K562 (cell line): ENCODE data around the gene SOX6. TPM values are rescaled to one million over a fixed set of nuclear protein-coding genes. Genes with fewer than 3 reads are reported as not detected.
A peak's percentile ranks its signal among the peaks of the same experiment; 100 is the strongest.

Source experiments
- AFF1 ChIP-seq, 2 experiments: fragments of 450-650 bp; IDR thresholded peaks; 2 replicates each; pipeline ENCODE4 v1.6.1; 2018; ENCODE audit warnings: mild to moderate bottlenecking in 2 of 2, low read depth in 1 of 2; ENCODE audit not compliant: partially characterized antibody in 2 of 2
- ATF3 ChIP-seq, 2 experiments: fragments of 450-650 bp in 1 of 2; sonication (generic) in 1 of 2; formaldehyde crosslinking in 1 of 2; IDR thresholded peaks in 1 of 2; conservative IDR thresholded peaks in 1 of 2; 2 replicates each; pipeline versions ENCODE4 v1.6.1 to v1.8.1; 2016 to 2023; ENCODE audit warnings: mild to moderate bottlenecking in 2 of 2, moderate library complexity in 2 of 2, inconsistent platforms in 1 of 2, missing genetic modification reagents in 1 of 2
- CEBPB ChIP-seq: fragments of 450-650 bp; IDR thresholded peaks from 2 replicates; pipeline ENCODE4 v1.6.1; 2016; ENCODE audit warnings: missing genetic modification characterization, missing compliant biosample characterization
- CTBP1 ChIP-seq: fragments of 450-650 bp; IDR thresholded peaks from 2 replicates; pipeline ENCODE4 v1.6.1; 2016; ENCODE audit warnings: borderline replicate concordance
- DPF2 ChIP-seq: fragments of 450-650 bp; IDR thresholded peaks from 2 replicates; pipeline ENCODE4 v1.6.1; 2016
- EP300 ChIP-seq: IDR thresholded peaks from 2 replicates; pipeline ENCODE4 v1.6.1; 2012; ENCODE audit warnings: low read length, improper control_type of control experiment
- FOXK2 ChIP-seq, 2 experiments: fragments of 450-650 bp; IDR thresholded peaks in 1 of 2; conservative IDR thresholded peaks in 1 of 2; 2 replicates each; pipeline ENCODE4 v1.6.1; 2016; ENCODE audit warnings: low read depth in 2 of 2, mild to moderate bottlenecking in 1 of 2
- HMGN3 ChIP-seq: IDR thresholded peaks from 2 replicates; pipeline ENCODE4 v1.6.1; 2011; ENCODE audit warnings: borderline replicate concordance, low read depth, mild to moderate bottlenecking, mixed read lengths, low read length; ENCODE audit not compliant: insufficient read length; ENCODE audit errors: extremely low read depth
- NFIX ChIP-seq: fragments of 250-450 bp; sonication (Bioruptor Pico); IDR thresholded peaks from 2 replicates; pipeline ENCODE4 v1.4.0; 2020; ENCODE audit warnings: low read depth, mild to moderate bottlenecking, moderate library complexity
- TFAP4 ChIP-seq: sonication (generic); formaldehyde crosslinking; IDR thresholded peaks from 2 replicates; pipeline ENCODE4 v1.8.0; 2022; ENCODE audit warnings: missing genetic modification reagents, mild to moderate bottlenecking, moderate library complexity, borderline replicate concordance
- ZNF212 ChIP-seq: fragments of 450-650 bp; formaldehyde crosslinking; IDR thresholded peaks from 2 replicates; pipeline ENCODE4 v1.4.0; 2020; ENCODE audit warnings: mild to moderate bottlenecking
- ZNF57 ChIP-seq: fragments of 450-650 bp; formaldehyde crosslinking; IDR thresholded peaks from 2 replicates; pipeline ENCODE4 v1.4.0; 2020; ENCODE audit warnings: mild to moderate bottlenecking, moderate library complexity
- ZNF778 ChIP-seq: fragments of 450-650 bp; formaldehyde crosslinking; IDR thresholded peaks from 2 replicates; pipeline ENCODE4 v1.4.0; 2020; ENCODE audit warnings: mild to moderate bottlenecking, moderate library complexity
- polyA plus RNA-seq, 8 experiments: library from polyadenylated mRNA; depleted of rRNA in 4 of 8; stranded (reverse) in 5 of 8; unstranded in 3 of 8; fragments of >200 nt; fragmentation: Nextera tagmentation in 2 of 8; fragmentation: Illumina TruSeq in 1 of 8; extraction: Ambion mirVana in 2 of 8; extraction: Trizol in 1 of 8; gene quantifications; 2 replicates each; pipeline versions ENCODE4 v1.2.1 to v1.2.3, GENCODE V29; 2011 to 2014; ENCODE audit warnings: inconsistent platforms in 1 of 8, missing spikeins in 1 of 8
- total RNA-seq, 7 experiments: library from RNA; depleted of rRNA in 6 of 7; stranded (reverse); fragments of >200 nt in 6 of 7; fragmentation: Illumina TruSeq in 2 of 7; extraction: Trizol in 2 of 7; gene quantifications; 2 replicates each; pipeline versions ENCODE4 v1.2.1 to v1.2.3, GENCODE V29; 2011 to 2021; ENCODE audit warnings: low replicate concordance in 1 of 7
- TF ChIP-seq, protein P1 (sequence below): fragments of 250-450 bp; sonication (Bioruptor Pico); IDR thresholded peaks from 2 replicates; pipeline ENCODE4 v1.8.0; 2021; ENCODE audit warnings: moderate library complexity, mild to moderate bottlenecking, inconsistent platforms
- TF ChIP-seq, protein P2 (sequence below), 2 experiments: fragments of 150-350 bp in 1 of 2; IDR thresholded peaks; 2 replicates each; pipeline ENCODE4 v1.6.1; 2012 to 2016; ENCODE audit warnings: low read depth in 2 of 2, low read length in 2 of 2, mild to moderate bottlenecking in 1 of 2, moderate library complexity in 1 of 2

Gene SOX6
- total and polyA plus RNA-seq, 9 of the 15 experiments (the other 6 are each of a cell fraction or from before 2014, with no cell fraction given), result 0.89 to 8.7 (median 5.7) TPM

GRCh38 chr11:16193897-16194381, 162.4 kb downstream of the SOX6 start (continued):
- TF ChIP-seq, protein P1, sequence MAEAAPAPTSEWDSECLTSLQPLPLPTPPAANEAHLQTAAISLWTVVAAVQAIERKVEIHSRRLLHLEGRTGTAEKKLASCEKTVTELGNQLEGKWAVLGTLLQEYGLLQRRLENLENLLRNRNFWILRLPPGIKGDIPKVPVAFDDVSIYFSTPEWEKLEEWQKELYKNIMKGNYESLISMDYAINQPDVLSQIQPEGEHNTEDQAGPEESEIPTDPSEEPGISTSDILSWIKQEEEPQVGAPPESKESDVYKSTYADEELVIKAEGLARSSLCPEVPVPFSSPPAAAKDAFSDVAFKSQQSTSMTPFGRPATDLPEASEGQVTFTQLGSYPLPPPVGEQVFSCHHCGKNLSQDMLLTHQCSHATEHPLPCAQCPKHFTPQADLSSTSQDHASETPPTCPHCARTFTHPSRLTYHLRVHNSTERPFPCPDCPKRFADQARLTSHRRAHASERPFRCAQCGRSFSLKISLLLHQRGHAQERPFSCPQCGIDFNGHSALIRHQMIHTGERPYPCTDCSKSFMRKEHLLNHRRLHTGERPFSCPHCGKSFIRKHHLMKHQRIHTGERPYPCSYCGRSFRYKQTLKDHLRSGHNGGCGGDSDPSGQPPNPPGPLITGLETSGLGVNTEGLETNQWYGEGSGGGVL (CRISPR knock-in tag), result no peak
- TF ChIP-seq ZNF212 (CRISPR knock-in tag), result no peak
- peak; percentile 43; the same call in 1 of the 2 replicates for TF ChIP-seq ATF3 (IDR thresholded peaks at IDR 0.05)
- no peak for TF ChIP-seq ATF3 (CRISPR knock-in tag; conservative IDR thresholded peaks at IDR 0.05)
- TF ChIP-seq TFAP4, result peak; percentile 70; the same call in 1 of the 2 replicates
- TF ChIP-seq, protein P2, sequence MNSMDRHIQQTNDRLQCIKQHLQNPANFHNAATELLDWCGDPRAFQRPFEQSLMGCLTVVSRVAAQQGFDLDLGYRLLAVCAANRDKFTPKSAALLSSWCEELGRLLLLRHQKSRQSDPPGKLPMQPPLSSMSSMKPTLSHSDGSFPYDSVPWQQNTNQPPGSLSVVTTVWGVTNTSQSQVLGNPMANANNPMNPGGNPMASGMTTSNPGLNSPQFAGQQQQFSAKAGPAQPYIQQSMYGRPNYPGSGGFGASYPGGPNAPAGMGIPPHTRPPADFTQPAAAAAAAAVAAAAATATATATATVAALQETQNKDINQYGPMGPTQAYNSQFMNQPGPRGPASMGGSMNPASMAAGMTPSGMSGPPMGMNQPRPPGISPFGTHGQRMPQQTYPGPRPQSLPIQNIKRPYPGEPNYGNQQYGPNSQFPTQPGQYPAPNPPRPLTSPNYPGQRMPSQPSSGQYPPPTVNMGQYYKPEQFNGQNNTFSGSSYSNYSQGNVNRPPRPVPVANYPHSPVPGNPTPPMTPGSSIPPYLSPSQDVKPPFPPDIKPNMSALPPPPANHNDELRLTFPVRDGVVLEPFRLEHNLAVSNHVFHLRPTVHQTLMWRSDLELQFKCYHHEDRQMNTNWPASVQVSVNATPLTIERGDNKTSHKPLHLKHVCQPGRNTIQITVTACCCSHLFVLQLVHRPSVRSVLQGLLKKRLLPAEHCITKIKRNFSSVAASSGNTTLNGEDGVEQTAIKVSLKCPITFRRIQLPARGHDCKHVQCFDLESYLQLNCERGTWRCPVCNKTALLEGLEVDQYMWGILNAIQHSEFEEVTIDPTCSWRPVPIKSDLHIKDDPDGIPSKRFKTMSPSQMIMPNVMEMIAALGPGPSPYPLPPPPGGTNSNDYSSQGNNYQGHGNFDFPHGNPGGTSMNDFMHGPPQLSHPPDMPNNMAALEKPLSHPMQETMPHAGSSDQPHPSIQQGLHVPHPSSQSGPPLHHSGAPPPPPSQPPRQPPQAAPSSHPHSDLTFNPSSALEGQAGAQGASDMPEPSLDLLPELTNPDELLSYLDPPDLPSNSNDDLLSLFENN (IDR thresholded peaks at IDR 0.05; ENCODE audit: low read depth in 2 of 2, low read length in 2 of 2), result no peak
- TF ChIP-seq EP300, result peak; percentile 73; the same call in 1 of the 2 replicates
- TF ChIP-seq CTBP1, result peak; percentile 68; the same call in 1 of the 2 replicates
- TF ChIP-seq HMGN3, result peak; percentile 63
- TF ChIP-seq AFF1 (IDR thresholded peaks at IDR 0.05; ENCODE audit: low read depth in 1 of 2, partially characterized antibody in 2 of 2), result peak in 1 of 2 experiments; percentile 38
- no peak for TF ChIP-seq NFIX
- peak; percentile 89 for TF ChIP-seq DPF2
- peak; percentile 23 to 32; a peak in 1 of 4 replicates for TF ChIP-seq FOXK2 (conservative IDR thresholded peaks at IDR 0.05 in 1 of 2, IDR thresholded peaks at IDR 0.05 in 1 of 2; ENCODE audit: low read depth in 2 of 2)
- TF ChIP-seq ZNF57 (CRISPR knock-in tag), result no peak
- peak; percentile 35; the same call in 1 of the 2 replicates for TF ChIP-seq CEBPB
- no peak for TF ChIP-seq ZNF778 (CRISPR knock-in tag)
